C4-2B (cell line): ENCODE measurements around the gene TRPM5.

Source experiments
- H3K27ac ChIP-seq: fragments of 450-650 bp; 2 replicates; pipeline ENCODE4 v1.5.1; 2017
- ZFX ChIP-seq: fragments of 450-650 bp; IDR thresholded peaks from 2 replicates; pipeline ENCODE4 v1.6.1; 2017
- TF ChIP-seq, protein P1 (sequence below): fragments of 450-650 bp; conservative IDR thresholded peaks from 2 replicates; pipeline ENCODE4 v1.5.1; 2017; ENCODE audit warnings: mild to moderate bottlenecking

TRPM5 gene

DNA sequence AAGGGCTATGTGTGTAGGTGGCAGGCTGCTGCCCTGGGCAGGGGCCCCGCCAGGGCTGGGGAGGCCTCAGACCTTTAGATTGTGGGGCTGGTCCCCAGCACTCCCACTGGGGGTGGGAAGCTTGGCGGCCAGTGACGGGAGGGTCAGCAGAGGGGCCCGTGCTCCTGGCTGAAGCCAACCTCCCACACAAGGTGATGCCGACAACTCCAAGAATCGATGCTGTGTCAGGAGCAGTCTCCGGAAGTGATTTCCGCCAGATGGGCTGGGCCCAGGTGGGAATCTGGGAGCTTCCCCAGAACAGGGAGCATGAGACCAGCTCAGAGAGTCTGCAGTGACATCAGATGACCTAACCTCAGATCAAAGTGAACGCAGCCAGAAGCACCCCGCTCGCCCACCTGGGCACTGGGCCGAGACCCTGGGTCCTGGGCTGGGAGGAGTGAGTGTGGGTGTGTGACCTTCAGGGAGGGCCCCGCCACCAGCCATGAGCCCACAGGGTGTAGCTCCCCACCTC lies 7.7 kb downstream of the TRPM5 start:
- H3K27ac ChIP-seq = no peak overlapping the region
- TF ChIP-seq ZFX = no peak
- TF ChIP-seq, protein P1, sequence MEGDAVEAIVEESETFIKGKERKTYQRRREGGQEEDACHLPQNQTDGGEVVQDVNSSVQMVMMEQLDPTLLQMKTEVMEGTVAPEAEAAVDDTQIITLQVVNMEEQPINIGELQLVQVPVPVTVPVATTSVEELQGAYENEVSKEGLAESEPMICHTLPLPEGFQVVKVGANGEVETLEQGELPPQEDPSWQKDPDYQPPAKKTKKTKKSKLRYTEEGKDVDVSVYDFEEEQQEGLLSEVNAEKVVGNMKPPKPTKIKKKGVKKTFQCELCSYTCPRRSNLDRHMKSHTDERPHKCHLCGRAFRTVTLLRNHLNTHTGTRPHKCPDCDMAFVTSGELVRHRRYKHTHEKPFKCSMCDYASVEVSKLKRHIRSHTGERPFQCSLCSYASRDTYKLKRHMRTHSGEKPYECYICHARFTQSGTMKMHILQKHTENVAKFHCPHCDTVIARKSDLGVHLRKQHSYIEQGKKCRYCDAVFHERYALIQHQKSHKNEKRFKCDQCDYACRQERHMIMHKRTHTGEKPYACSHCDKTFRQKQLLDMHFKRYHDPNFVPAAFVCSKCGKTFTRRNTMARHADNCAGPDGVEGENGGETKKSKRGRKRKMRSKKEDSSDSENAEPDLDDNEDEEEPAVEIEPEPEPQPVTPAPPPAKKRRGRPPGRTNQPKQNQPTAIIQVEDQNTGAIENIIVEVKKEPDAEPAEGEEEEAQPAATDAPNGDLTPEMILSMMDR = no peak

- TF ChIP-seq ZFX = no peak
Observed at GRCh38 chr11:2436013-2436520, 8.2 kb downstream of the TRPM5 start.

GRCh38 chr11:2435288-2436012 lies 8.9 kb downstream of the TRPM5 start:
- no peak for TF ChIP-seq ZFX
- TF ChIP-seq, protein P1 = no peak
- no peak overlapping the region for H3K27ac ChIP-seq

More at GRCh38 chr11:2436013-2436520, 8.2 kb downstream of the TRPM5 start:
- H3K27ac ChIP-seq = no peak overlapping the region

DNA sequence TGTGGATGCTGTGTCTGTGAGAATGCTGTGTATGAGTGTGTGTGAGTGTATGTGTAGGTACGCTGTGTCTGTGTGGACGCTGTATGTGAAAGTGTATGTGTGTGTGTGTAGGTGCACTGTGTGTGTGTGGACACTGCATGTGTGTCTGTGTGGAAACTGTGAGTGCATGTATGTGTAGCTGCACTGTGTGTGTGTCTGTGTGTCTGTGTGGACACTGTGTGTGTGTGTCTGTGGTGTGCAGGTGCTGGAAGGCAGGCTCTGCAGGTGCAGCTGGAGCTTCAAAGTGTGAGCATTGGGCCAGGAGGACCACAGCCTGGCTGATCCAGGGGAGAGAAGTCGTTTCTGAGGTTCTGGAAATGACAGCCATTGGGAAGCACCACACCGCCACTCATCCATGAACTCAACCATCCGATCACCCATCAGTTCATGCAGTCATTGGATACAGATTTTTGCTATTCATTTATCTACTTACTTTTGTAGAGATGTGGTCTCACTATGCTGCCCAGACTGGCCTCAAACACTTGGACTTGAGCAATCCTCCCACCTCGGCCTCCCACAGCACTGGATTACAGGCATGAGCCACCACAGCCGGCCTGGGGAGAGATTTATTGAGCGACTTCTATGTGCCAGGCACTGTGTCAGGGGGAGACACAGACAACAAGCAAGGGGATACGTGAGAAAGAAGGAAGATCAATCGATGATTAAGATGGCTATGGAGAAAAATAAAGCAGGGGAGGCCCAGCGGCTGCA lies 9.6 kb downstream of the TRPM5 start:
- no peak for TF ChIP-seq ZFX
- TF ChIP-seq, protein P1 = no peak
- no peak overlapping the region for H3K27ac ChIP-seq

DNA sequence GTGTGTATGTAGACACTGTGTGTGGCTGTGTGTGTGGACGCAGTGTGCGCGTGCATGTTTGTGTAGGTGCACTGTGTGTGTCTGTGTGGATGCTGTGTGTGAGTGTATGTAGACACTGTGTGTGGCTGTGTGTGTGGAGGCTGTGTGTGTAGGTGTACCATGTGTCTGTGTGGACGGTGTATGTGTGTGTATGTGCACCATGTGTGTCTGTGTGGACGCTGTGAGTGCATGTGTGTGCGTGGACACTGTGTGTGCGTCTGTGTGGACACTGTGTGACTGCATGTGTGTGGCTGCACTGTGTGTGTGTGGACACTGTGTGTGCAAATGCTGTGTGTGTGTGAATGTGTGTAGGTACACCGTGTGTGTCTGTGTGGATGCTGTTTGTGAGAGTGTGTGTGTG lies 10.3 kb downstream of the TRPM5 start:
- TF ChIP-seq ZFX = no peak
- TF ChIP-seq, protein P1 = no peak

DNA sequence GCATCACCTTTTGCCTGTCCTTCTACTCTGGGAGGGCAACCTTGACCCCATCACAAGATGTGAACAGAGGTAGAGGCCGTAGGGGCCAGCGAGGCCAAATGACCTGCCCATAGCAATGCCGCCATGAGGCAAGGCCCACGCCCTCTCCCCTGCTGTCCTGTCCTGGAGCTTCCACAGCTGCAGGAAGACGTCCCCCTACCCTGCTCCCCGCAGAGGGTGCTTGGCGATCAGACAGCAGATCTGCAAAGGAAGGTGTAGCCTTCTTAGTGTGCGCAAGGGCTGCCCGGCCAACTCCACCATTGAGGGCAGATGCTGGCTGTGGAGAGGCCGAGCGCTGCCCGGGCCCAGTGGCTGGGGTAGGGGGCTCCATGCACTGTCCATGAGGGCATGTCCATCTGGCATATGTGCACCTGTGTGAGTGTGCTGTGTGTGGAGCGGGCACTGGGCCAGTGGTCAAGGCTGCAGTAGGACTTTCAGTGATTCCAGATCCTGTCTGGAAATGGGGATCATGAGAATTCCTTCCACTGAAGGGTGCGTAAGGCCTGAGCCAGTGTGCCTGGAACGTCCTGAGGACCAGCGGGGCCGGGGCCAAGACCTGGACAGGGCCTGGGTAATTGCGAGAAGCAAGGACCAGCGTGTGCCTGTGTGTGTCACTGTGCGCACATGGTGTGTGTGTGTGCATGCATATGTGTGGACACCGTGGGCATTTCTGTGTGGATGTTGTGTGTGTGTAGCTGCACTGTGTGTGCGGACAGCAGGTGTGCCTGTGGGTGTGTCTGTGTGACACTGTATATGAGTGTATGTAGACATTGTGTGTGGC lies 11.0 kb downstream of the TRPM5 start:
- TF ChIP-seq, protein P1 = no peak
- no peak for TF ChIP-seq ZFX
- no peak overlapping the region for H3K27ac ChIP-seq

More for the DNA sequence above, 10.3 kb downstream of the TRPM5 start:
- no peak overlapping the region for H3K27ac ChIP-seq

DNA sequence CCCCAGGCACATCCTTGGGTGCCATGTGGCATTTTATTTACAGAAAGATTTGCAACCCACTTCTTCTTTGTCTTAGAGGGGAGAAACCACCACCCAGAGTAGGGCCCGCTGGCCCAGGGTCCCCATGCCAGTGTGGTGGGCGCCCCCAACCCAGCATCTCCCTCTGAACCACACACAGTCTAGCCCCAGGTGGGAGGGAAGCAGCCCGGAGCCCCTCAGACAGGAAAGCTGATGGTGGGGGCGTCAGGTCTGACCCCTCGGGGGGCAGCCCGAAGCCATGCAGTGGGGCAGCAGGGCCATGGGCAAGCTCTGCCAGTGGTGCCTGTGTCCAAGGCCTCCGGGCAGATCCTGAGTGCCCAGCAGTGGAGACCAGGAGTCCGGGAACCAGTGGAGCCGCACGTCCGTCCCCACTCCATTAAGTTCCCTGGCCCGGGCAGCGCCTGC lies 11.7 kb downstream of the TRPM5 start:
- no peak overlapping the region for H3K27ac ChIP-seq
- TF ChIP-seq, protein P1 = no peak
- TF ChIP-seq ZFX = no peak
